ENCODE measurements around the gene KIF26B. TPM values are rescaled to one million over a fixed set of nuclear protein-coding genes. Genes with fewer than 3 reads are reported as not detected.

Gene KIF26B
- total and polyA plus RNA-seq, 2 experiments from 2014 or later: 0.03 to 0.76 TPM

DNA sequence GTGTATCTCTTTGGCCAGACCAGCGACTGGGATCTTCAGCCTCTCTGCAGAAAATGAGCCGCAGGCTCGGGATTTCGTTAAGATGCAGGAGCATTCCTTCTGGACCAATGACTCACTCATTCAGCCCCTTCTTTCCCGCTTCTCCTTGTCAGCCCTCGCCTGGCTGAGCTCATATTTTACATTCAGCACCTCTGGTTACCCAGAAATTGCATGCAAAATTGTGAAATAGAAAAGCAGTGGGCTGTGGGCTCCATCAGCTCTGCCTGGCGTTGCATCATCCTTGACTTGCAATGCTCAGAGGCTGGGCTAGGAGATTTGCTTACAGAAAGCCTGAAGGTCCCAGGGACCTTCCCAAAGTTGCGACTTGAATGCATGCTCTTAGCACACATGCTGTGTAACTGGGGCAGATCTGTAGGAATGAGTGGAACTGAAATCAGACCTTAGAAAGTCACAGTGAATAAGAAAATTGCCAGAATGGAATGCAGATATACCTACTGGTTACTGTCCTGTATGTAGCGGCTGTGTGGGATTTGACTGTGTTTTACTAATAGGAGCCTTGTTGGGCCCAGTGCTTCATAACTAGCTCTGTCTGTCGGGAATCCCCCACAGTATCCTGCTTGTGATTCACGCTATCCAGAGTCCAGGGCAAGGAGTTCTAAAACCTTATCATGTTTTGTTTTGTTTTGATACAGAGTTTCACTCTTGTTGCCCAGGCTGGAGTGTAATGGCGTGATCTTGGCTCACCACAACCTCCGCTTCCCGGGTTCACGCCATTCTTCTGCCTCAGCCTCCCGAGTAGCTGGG lies 444.8 kb downstream of the KIF26B start:
- Mint-ChIP-seq H3K4me1 (peaks cover 3% of the 10 kb centered on the region; the same call in 2 of the 3 replicates), H3K27ac (no peak overlapping the region; the same call in 1 of the 2 replicates)

More for the DNA sequence above, 444.8 kb downstream of the KIF26B start:
- no peak overlapping the region for H3K4me2 ChIP-seq
- H3K4me1 ChIP-seq (ENCODE audit: insufficient read depth): no peaks in the 10 kb centered on the region
- Mint-ChIP-seq H3K9me3 (no peaks in the 10 kb centered on the region), H3K36me3 (ENCODE audit: low read depth) (no peaks in the 10 kb centered on the region), H3K27me3 (ENCODE audit: insufficient read depth, low read depth, poor library complexity) (peaks cover 2% of the 10 kb centered on the region), H3K4me3 (no peak overlapping the region)
- H3K27ac ChIP-seq (ENCODE audit: low read depth): no peak overlapping the region
- no peaks in the 10 kb centered on the region for H3K27me3 ChIP-seq (ENCODE audit: insufficient read depth)
- TF ChIP-seq ZNF331 (CRISPR knock-in tag; IDR thresholded peaks at IDR 0.05; ENCODE audit: low read depth) (no peak), ZNF462 (CRISPR knock-in tag; IDR thresholded peaks at IDR 0.05) (no peak), CREB1 (CRISPR knock-in tag; IDR thresholded peaks at IDR 0.05; ENCODE audit: low read depth) (no peak), ZNF114 (CRISPR knock-in tag; IDR thresholded peaks at IDR 0.05) (no peak), EZH2phosphoT487 (IDR thresholded peaks at IDR 0.05; ENCODE audit: unreplicated experiment) (no peak), NANOG (IDR thresholded peaks at IDR 0.05; ENCODE audit: borderline replicate concordance) (no peak), JUNB (IDR thresholded peaks at IDR 0.05; ENCODE audit: unreplicated experiment) (no peak), POLR2AphosphoS5 (IDR thresholded peaks at IDR 0.05; ENCODE audit: low read depth) (no peak), EZH2 (IDR thresholded peaks at IDR 0.05; ENCODE audit: low read depth, unreplicated experiment) (no peak), STAT1 (IDR thresholded peaks at IDR 0.05; ENCODE audit: unreplicated experiment) (no peak)
- TF ChIP-seq, protein P1, sequence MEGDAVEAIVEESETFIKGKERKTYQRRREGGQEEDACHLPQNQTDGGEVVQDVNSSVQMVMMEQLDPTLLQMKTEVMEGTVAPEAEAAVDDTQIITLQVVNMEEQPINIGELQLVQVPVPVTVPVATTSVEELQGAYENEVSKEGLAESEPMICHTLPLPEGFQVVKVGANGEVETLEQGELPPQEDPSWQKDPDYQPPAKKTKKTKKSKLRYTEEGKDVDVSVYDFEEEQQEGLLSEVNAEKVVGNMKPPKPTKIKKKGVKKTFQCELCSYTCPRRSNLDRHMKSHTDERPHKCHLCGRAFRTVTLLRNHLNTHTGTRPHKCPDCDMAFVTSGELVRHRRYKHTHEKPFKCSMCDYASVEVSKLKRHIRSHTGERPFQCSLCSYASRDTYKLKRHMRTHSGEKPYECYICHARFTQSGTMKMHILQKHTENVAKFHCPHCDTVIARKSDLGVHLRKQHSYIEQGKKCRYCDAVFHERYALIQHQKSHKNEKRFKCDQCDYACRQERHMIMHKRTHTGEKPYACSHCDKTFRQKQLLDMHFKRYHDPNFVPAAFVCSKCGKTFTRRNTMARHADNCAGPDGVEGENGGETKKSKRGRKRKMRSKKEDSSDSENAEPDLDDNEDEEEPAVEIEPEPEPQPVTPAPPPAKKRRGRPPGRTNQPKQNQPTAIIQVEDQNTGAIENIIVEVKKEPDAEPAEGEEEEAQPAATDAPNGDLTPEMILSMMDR (conservative IDR thresholded peaks at IDR 0.05; ENCODE audit: low read depth in 2 of 2): no peak
- TF ChIP-seq, protein P2, sequence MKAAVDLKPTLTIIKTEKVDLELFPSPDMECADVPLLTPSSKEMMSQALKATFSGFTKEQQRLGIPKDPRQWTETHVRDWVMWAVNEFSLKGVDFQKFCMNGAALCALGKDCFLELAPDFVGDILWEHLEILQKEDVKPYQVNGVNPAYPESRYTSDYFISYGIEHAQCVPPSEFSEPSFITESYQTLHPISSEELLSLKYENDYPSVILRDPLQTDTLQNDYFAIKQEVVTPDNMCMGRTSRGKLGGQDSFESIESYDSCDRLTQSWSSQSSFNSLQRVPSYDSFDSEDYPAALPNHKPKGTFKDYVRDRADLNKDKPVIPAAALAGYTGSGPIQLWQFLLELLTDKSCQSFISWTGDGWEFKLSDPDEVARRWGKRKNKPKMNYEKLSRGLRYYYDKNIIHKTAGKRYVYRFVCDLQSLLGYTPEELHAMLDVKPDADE (IDR thresholded peaks at IDR 0.05): no peak
- TF ChIP-seq, protein P3, sequence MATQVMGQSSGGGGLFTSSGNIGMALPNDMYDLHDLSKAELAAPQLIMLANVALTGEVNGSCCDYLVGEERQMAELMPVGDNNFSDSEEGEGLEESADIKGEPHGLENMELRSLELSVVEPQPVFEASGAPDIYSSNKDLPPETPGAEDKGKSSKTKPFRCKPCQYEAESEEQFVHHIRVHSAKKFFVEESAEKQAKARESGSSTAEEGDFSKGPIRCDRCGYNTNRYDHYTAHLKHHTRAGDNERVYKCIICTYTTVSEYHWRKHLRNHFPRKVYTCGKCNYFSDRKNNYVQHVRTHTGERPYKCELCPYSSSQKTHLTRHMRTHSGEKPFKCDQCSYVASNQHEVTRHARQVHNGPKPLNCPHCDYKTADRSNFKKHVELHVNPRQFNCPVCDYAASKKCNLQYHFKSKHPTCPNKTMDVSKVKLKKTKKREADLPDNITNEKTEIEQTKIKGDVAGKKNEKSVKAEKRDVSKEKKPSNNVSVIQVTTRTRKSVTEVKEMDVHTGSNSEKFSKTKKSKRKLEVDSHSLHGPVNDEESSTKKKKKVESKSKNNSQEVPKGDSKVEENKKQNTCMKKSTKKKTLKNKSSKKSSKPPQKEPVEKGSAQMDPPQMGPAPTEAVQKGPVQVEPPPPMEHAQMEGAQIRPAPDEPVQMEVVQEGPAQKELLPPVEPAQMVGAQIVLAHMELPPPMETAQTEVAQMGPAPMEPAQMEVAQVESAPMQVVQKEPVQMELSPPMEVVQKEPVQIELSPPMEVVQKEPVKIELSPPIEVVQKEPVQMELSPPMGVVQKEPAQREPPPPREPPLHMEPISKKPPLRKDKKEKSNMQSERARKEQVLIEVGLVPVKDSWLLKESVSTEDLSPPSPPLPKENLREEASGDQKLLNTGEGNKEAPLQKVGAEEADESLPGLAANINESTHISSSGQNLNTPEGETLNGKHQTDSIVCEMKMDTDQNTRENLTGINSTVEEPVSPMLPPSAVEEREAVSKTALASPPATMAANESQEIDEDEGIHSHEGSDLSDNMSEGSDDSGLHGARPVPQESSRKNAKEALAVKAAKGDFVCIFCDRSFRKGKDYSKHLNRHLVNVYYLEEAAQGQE (IDR thresholded peaks at IDR 0.05; ENCODE audit: unreplicated experiment): no peak
- no peaks in the 10 kb centered on the region for H3F3A ChIP-seq (replicated peaks; ENCODE audit: low read depth)
- H2AFZ ChIP-seq: peak overlapping the region; percentile 89
- no peaks in the 10 kb centered on the region for H3K36me3 ChIP-seq (ENCODE audit: insufficient read depth)
- DNase-seq (ENCODE audit: low spot score): no peak
- H3K9me2 ChIP-seq (ENCODE audit: insufficient read depth): no peaks in the 10 kb centered on the region; the same call in 1 of the 2 replicates
- no peak overlapping the region for H3K4me3 ChIP-seq
- H4K20me1 ChIP-seq (replicated peaks; ENCODE audit: insufficient read depth): no peaks in the 10 kb centered on the region
- peak; percentile 34; the same call in 2 of the 3 replicates for ATAC-seq
- H3K79me2 ChIP-seq (replicated peaks; ENCODE audit: insufficient read depth): no peaks in the 10 kb centered on the region
